ENCODE measurements around the gene PDIA2.

PDIA2 gene

GRCh38 chr16:290681-291405 lies 7.9 kb downstream of the PDIA2 start:
- TF ChIP-seq CTCF (IDR thresholded peaks at IDR 0.05; ENCODE audit: insufficient read depth, low read depth, low read length, missing control alignments) = no peak
- DNase-seq (ENCODE audit: low read depth) = no peak
- no peak overlapping the region for H3K4me3 ChIP-seq (ENCODE audit: low read depth, low read length)

GRCh38 chr16:291539-291938 lies 8.6 kb downstream of the PDIA2 start:
- no peak for TF ChIP-seq CTCF (IDR thresholded peaks at IDR 0.05; ENCODE audit: insufficient read depth, low read depth, low read length, missing control alignments)
- no peak overlapping the region for H3K4me3 ChIP-seq (ENCODE audit: low read depth, low read length)
- DNase-seq (ENCODE audit: low read depth) = no peak

- no peak overlapping the region for H3K4me3 ChIP-seq (ENCODE audit: low read depth, low read length)
- DNase-seq (ENCODE audit: low read depth) = no peak
- no peak for TF ChIP-seq CTCF (IDR thresholded peaks at IDR 0.05; ENCODE audit: insufficient read depth, low read depth, low read length, missing control alignments)
Measured at GRCh38 chr16:293043-293775, 10.2 kb downstream of the PDIA2 start.

GRCh38 chr16:296276-296675 lies 13.3 kb downstream of the PDIA2 start:
- DNase-seq (ENCODE audit: low read depth) = no peak
- no peak overlapping the region for H3K4me3 ChIP-seq (ENCODE audit: low read depth, low read length)
- TF ChIP-seq CTCF (IDR thresholded peaks at IDR 0.05; ENCODE audit: insufficient read depth, low read depth, low read length, missing control alignments) = no peak

GRCh38 chr16:296806-297510 lies 14.0 kb downstream of the PDIA2 start:
- no peak for TF ChIP-seq CTCF (IDR thresholded peaks at IDR 0.05; ENCODE audit: insufficient read depth, low read depth, low read length, missing control alignments)
- no peak overlapping the region for H3K4me3 ChIP-seq (ENCODE audit: low read depth, low read length)
- no peak for DNase-seq (ENCODE audit: low read depth)

GRCh38 chr16:297832-298231 lies 14.9 kb downstream of the PDIA2 start:
- DNase-seq (ENCODE audit: low read depth) = no peak
- H3K4me3 ChIP-seq (ENCODE audit: low read depth, low read length) = no peak overlapping the region
- TF ChIP-seq CTCF (IDR thresholded peaks at IDR 0.05; ENCODE audit: insufficient read depth, low read depth, low read length, missing control alignments) = no peak
